PC-9 (cell line): ENCODE measurements around the gene HEMK1.

Experiments used
- CTCF ChIP-seq: fragments of 200-600 bp; sonication (generic); conservative IDR thresholded peaks from 2 replicates; pipeline ENCODE4 v1.6.1; 2017; ENCODE audit warnings: mixed run types, antibody characterized with exemption, mild to moderate bottlenecking, moderate library complexity
- EZH2 ChIP-seq: fragments of 200-600 bp; sonication (generic); IDR thresholded peaks from 2 replicates; pipeline ENCODE4 v1.8.0; 2017; ENCODE audit warnings: antibody characterized with exemption, low read depth

DNA sequence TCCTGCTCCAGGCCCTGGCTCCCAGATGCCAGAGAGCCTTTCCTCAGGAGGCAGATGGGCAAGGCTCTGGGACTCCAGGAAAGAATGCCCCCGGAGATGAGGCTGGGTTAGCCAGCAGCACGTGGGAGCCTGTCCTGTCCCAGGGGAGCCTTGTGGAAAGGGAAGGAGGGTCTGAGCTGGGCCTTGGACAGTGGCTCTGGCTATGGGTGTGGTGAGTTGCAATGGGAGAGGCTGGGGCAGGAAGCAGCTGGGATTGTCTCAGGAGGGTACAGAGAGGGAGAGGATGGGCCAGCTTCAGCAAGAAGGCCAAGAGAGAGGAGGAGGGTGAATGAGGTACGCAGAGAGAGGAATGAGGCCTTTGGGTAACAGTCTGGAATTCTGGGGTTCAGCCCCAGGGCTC lies 48.5 kb upstream of the HEMK1 start:
- TF ChIP-seq CTCF (no peak), EZH2 (no peak)
